ENCODE data around the gene TUBGCP3.

Gene TUBGCP3

DNA sequence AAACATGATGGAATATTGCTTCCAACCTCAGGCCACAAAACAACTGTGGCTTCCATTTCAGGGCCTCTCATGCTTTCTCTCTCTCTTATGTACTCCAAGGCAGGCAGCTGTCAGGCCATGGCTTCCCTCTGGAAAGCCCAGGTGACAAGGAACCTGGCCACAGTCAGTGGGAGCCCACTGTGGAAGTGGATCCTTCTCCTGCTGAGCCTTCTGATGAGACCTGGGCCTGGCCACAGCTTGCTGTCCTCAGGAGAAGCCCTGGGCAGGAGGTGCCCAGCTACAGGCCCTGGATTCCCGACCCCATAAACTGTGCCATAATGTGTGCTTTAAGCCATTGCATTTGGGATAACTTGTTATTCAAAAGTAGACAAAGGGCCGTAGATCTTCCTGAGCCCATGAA lies 140.6 kb downstream of the TUBGCP3 start:
- Histone ChIP-seq H4K20me1 (ENCODE audit: low read depth, low read length) (no peaks in the 10 kb centered on the region), H2AFZ (ENCODE audit: low read depth, low read length, severe bottlenecking) (no peak overlapping the region), H3K9ac (ENCODE audit: low read length) (no peak overlapping the region), H3K79me2 (ENCODE audit: insufficient read depth, low read length) (no peaks in the 10 kb centered on the region), H3K27ac (ENCODE audit: low read depth, low read length) (no peak overlapping the region), H3K4me3 (ENCODE audit: insufficient read depth, low read length, poor library complexity, severe bottlenecking) (no peak overlapping the region), H3K27me3 (ENCODE audit: low read length) (no peaks in the 10 kb centered on the region), H3K36me3 (ENCODE audit: low read length) (no peaks in the 10 kb centered on the region), H3K4me2 (ENCODE audit: low read depth, low read length, poor library complexity, severe bottlenecking) (no peak overlapping the region), H3K9me3 (ENCODE audit: insufficient read depth, low read length) (no peaks in the 10 kb centered on the region), H3K9me2 (replicated peaks; ENCODE audit: insufficient read depth, low read length) (no peaks in the 10 kb centered on the region), H3F3A (ENCODE audit: insufficient read depth) (no peaks in the 10 kb centered on the region)
- TF ChIP-seq, protein P1, sequence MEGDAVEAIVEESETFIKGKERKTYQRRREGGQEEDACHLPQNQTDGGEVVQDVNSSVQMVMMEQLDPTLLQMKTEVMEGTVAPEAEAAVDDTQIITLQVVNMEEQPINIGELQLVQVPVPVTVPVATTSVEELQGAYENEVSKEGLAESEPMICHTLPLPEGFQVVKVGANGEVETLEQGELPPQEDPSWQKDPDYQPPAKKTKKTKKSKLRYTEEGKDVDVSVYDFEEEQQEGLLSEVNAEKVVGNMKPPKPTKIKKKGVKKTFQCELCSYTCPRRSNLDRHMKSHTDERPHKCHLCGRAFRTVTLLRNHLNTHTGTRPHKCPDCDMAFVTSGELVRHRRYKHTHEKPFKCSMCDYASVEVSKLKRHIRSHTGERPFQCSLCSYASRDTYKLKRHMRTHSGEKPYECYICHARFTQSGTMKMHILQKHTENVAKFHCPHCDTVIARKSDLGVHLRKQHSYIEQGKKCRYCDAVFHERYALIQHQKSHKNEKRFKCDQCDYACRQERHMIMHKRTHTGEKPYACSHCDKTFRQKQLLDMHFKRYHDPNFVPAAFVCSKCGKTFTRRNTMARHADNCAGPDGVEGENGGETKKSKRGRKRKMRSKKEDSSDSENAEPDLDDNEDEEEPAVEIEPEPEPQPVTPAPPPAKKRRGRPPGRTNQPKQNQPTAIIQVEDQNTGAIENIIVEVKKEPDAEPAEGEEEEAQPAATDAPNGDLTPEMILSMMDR (IDR thresholded peaks at IDR 0.05; ENCODE audit: insufficient read depth, low read length, poor library complexity, severe bottlenecking): no peak
- TF ChIP-seq EZH2phosphoT487 (conservative IDR thresholded peaks at IDR 0.05; ENCODE audit: low read length): no peak

DNA sequence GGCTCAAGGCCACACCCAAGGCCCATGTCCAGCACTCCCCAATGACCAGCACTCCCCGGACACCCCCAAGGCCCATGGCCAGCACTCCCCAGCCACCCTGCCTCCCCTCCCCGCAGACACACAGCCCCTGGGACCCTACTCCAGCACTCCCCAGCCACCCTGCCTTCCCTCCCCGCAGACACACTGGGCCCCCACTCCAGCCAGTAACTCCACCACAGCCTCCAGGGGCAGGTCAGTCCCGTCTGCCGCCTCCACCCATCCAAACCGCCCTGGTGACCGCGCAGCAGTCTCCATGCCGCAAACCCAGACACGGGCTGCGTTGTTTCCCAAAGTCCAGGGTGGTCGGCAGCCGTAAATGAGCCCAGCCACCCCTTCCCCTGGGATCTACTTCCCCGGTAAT lies 141.1 kb downstream of the TUBGCP3 start:
- no peaks in the 10 kb centered on the region for H3K9me3 ChIP-seq (ENCODE audit: insufficient read depth, low read length)
- no peak overlapping the region for H3K4me2 ChIP-seq (ENCODE audit: low read depth, low read length, poor library complexity, severe bottlenecking)
- H3K9me2 ChIP-seq (replicated peaks; ENCODE audit: insufficient read depth, low read length): no peaks in the 10 kb centered on the region
- no peaks in the 10 kb centered on the region for H3F3A ChIP-seq (ENCODE audit: insufficient read depth)
- H3K4me3 ChIP-seq (ENCODE audit: insufficient read depth, low read length, poor library complexity, severe bottlenecking): no peak overlapping the region
- H3K36me3 ChIP-seq (ENCODE audit: low read length): no peaks in the 10 kb centered on the region
- H3K79me2 ChIP-seq (ENCODE audit: insufficient read depth, low read length): no peaks in the 10 kb centered on the region
- H4K20me1 ChIP-seq (ENCODE audit: low read depth, low read length): no peaks in the 10 kb centered on the region
- H3K27ac ChIP-seq (ENCODE audit: low read depth, low read length): no peak overlapping the region
- H3K9ac ChIP-seq (ENCODE audit: low read length): no peak overlapping the region
- TF ChIP-seq, protein P1 (IDR thresholded peaks at IDR 0.05; ENCODE audit: insufficient read depth, low read length, poor library complexity, severe bottlenecking): no peak
- TF ChIP-seq EZH2phosphoT487 (conservative IDR thresholded peaks at IDR 0.05; ENCODE audit: low read length): no peak
- H2AFZ ChIP-seq (ENCODE audit: low read depth, low read length, severe bottlenecking): no peak overlapping the region
- no peaks in the 10 kb centered on the region for H3K27me3 ChIP-seq (ENCODE audit: low read length)

DNA sequence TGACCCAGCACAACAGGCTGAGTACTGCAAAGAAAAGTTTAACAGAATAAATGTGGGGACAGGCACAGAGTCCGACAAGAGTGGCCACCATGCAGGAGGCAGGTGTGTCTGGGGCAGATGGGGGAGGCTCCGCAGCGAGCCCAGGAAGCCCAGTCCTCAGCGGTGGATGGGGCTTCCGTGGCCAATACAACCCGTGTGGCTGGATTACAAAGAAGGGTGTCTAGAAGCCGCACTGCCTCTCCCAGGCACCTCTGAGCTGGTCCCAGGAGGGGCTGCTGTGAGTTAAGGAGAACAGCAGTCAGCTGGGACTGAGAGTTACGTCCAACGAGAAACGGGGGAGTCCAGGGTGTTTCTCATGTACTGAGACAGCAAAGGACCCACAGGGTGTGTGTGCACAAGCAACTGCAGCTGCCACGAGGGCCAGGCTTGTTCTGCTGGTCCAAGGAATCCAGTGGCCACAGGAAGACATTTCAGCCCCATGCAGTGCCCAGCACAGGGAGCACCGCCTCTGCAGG lies 141.5 kb downstream of the TUBGCP3 start:
- H3K9me2 ChIP-seq (replicated peaks; ENCODE audit: insufficient read depth, low read length): no peaks in the 10 kb centered on the region
- H3K27ac ChIP-seq (ENCODE audit: low read depth, low read length): no peak overlapping the region
- no peaks in the 10 kb centered on the region for H3F3A ChIP-seq (ENCODE audit: insufficient read depth)
- H3K27me3 ChIP-seq (ENCODE audit: low read length): no peaks in the 10 kb centered on the region
- H3K36me3 ChIP-seq (ENCODE audit: low read length): no peaks in the 10 kb centered on the region
- no peaks in the 10 kb centered on the region for H4K20me1 ChIP-seq (ENCODE audit: low read depth, low read length)
- H2AFZ ChIP-seq (ENCODE audit: low read depth, low read length, severe bottlenecking): no peak overlapping the region
- no peak overlapping the region for H3K9ac ChIP-seq (ENCODE audit: low read length)
- no peaks in the 10 kb centered on the region for H3K9me3 ChIP-seq (ENCODE audit: insufficient read depth, low read length)
- no peak overlapping the region for H3K4me3 ChIP-seq (ENCODE audit: insufficient read depth, low read length, poor library complexity, severe bottlenecking)
- H3K79me2 ChIP-seq (ENCODE audit: insufficient read depth, low read length): no peaks in the 10 kb centered on the region
- no peak for TF ChIP-seq EZH2phosphoT487 (conservative IDR thresholded peaks at IDR 0.05; ENCODE audit: low read length)
- TF ChIP-seq, protein P1 (IDR thresholded peaks at IDR 0.05; ENCODE audit: insufficient read depth, low read length, poor library complexity, severe bottlenecking): no peak
- H3K4me2 ChIP-seq (ENCODE audit: low read depth, low read length, poor library complexity, severe bottlenecking): no peak overlapping the region

Measured in SU-DHL-6 (cell line).